Stimulated activated CD8-positive, alpha-beta memory T cell treated with anti-CD3 and anti-CD28 coated beads, Interleukin-4, amount 100 ng/mL, for 24 hours (primary cell): ENCODE data around the gene KRTAP9-1.
"Not testable (repeated sequence)": the region's sequence is repeated elsewhere in the genome, so short reads cannot be mapped to it uniquely, and the experiment has no call there.

Experiments used
- DNase-seq: peaks from one replicate; pipeline ENCODE4 v3.0.0-alpha.2; 2020; ENCODE audit warnings: low read depth

Gene KRTAP9-1

DNA sequence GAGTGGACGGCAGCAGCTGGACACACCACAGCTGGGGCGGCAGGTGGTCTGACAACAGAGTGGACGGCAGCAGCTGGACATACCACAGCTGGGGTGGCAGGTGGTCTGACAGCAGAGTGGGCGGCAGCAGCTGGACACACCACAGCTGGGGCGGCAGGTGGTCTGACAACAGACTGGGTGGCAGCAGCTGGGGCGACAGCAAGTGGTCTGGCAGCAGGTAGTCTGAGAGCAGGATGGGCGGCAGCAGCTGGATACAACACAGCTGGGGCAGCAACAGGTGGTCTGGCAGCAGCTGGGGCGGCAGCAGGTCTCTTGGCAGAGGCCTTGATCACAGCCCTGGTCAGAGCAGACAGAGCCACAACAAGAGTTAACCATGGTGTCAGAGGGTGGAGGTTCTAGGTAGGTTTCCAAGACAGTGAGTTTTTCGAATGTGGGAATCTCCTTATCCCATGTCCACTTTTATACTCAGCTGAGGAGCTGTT is 5.2 kb upstream of the KRTAP9-1 start, which contains the start of gene KRTAP4-1:
KRTAP4-1 (minus strand) TSS at position 432 of the 482 bp plus-strand sequence; CDS start at position 375, 57 bp downstream.
- no peak for DNase-seq

DNA sequence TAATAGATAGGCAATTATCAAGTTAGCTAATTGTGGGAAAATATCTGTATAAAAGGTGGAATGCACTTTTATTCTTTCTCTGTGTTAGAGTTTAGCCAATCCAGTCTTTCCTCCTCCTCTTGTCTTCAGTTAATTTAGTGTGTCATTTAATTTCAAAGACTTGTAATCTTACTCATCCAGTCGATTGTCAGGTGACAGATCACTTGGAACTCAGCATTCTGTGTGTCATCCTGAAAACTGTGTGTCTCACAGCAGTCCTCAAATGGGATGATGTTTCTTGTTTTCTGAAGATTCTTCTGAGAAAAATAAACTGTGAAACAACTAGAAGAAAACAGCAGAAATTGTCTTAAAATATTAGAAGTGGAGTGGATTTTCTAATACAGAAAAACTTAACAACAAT is 4.7 kb upstream of the KRTAP9-1 start:
- no peak for DNase-seq

DNA sequence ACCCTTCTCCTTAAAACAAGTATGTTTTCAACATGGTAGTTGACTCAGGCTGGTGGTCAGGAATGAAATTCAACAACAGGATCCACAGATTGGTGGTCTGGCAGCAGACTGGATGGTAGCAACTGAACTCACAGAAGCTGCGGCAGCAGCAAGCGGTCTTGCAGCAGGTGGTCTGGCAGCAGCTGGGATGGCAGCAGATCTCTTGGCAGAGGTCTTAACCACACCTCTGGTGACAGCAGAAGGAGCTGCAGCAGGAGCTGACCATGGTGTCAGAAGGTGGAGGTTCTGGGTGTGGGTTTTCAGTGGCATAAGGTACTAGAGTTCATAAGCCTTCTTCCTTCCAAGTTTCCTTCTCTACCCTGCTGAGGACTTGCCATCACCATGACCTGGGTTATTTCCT is 2.8 kb upstream of the KRTAP9-1 start:
- DNase-seq = no peak

DNA sequence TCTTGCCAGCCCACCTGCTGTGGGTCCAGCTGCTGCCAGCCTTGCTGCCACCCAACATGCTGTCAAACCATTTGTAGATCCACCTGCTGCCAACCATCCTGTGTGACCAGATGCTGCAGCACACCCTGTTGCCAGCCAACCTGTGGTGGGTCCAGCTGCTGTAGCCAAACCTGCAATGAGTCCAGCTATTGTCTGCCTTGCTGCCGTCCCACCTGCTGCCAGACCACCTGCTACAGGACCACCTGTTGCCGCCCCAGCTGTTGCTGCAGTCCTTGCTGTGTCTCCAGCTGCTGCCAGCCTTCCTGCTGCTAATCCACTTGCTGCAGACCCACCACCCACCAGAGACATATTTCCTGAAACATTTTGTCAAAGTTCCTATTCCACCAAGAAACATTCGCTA is 641 bp downstream of the KRTAP9-1 start:
- no peak for DNase-seq

DNA sequence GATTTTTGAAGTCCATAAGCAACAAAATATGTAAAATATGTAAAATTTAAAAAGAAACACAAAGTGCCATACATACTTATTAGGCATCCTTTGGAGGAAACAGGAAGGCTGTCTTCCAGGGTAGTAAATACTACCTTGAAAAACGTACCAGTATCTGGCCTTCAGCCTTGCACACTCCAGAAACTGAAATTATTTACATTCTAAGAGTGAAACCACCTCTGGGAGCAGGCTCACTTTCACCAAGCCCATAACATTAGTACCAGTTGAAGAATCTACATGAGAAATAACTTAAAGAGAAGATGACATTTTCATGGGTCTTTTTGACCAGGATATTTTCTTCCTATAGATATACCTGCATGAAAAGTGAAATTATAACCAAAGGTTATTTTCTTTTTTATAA is 6.4 kb downstream of the KRTAP9-1 start:
- no peak for DNase-seq

DNA sequence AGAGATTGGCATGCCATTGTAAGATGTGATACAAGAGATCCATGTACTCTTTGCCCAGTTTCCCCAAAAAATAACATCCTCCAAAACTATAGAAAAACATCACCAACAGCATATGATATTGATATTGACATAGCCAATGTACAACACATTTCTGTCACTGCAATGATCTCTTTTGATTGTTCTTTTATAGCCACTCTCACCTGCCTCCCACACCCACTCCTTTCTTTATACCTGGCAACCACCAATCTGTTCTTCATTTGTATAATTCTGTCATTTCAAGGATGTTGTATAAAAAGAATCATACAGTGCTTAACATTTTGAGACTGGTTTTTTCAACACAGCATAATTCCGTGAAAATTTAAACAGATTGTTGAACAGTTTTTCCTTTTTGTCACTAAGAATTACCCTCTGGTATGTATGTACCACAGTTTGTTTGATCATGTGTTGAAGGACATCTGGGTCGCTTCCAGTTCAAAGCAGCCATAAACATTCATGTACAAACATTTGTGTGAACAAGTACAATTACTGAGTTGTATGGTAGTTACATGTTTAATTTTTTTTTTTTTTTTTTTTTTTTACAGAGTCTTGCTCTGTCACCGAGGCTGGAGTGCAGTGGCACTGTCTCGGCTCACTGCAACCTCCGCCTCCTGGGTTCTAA is 9.9 kb downstream of the KRTAP9-1 start:
- no peak for DNase-seq

DNA sequence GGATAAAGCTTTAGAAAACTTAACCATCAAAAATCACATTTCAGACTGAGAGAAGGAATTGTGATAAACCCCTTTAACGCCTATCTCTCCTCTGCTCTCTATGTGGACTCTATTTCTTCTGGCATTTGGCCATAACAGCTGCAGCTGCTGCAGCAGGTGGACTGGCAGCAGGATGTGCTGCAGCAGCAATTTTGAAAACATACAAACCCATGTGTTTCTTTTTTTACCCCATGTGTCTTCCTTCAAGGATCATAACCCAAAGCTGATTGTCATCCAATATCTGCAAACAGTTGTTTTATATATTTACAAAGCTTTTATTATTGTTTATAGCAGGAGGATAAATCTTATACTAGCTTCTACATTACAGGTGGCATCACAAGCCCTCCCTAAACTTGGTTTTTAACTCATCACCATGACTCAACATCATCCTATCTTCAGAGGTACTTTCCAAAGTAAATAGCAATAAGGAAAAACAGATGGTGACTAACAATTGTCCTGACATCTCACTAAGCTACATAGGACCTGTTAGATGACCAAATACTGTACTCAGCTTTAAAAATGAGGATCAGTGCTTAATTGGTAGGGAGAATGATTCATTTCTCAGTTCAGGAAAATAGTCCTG is 22.3 kb downstream of the KRTAP9-1 start:
- no peak for DNase-seq

DNA sequence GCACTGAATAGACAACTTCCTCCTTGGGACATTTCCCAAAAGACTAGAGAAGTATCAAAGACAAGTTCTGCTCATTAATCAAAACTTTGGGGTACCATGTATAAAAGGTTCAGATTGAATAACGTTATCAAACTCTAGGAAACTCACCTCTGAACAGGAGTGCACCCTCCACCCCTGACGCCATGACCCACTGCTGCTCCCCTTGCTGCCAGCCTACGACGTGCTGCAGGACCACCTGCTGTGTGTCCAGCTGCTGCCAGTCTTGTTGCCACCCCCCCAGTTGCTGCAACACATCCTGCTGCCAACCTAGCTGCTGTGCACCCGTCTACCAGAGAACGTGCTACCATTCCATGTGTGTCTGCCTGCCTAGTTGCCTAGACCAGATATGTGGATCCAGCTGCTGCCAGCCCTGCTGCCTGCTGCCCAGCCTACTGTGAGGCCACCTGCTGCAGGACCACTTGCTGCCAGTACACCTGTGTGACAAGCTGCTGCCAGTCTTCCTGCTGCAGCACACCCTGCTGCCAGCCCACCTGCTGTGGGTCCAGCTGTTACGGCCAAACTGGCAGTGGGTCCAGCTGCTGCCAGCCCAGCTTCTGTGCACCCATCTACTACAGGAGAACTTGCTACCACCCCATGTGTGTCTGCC is 23.0 kb downstream of the KRTAP9-1 start:
- no peak for DNase-seq

DNA sequence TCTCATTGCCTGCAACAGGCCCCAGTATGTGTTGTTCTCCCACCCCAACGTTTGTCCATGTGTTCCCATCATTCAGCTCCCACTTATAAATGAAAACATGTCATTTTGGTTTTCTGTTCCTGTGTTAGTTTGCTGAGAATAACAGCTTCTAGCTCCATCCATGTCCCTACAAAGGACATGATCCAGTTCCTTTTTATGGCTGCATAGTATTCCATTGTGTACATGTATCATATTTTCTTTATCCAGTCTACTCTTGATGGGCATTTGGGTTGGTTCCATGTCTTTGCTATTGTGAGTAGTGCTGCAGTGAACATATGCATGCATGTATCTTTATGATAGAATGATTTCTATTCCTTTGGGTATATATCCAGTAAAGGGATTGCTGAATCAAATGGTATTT is 26.0 kb downstream of the KRTAP9-1 start:
- no peak for DNase-seq

DNA sequence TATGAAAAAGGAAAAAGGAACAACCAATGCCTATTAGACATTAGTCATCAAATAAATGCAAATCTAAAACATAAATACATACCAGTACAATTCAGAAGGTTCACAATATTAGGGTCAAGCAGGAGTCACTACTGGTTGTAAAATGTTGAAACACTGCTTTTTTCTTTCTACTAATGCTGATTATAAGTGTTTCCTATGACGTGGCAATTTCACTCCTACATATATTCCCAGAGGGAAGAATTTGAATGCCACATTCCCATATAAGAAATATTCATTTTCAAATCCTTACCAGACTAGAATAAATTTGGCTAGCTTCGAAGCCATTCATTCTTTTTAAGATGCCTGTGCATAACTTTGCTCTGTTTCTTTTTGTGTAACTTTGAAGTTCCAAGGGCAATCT is 34.1 kb downstream of the KRTAP9-1 start:
- no peak for DNase-seq

DNA sequence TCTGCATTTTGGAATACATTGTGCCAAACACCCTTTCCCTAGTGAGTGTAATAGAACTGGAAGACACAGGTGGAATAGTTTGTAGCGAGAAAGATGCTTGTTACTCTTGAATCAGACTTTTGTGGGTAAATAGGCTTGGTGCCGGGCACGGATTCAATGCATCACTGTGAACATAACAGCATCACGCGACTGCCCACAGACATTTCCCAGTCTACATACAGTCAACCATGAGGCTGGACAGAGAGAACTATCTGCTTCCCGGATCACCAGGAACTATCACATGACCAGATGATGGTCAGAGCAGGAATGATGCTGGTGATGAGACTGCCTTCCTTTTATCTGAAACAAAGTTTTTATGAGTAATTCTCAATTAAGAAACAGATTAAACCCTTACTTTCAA is 36.4 kb downstream of the KRTAP9-1 start:
- no peak for DNase-seq

DNA sequence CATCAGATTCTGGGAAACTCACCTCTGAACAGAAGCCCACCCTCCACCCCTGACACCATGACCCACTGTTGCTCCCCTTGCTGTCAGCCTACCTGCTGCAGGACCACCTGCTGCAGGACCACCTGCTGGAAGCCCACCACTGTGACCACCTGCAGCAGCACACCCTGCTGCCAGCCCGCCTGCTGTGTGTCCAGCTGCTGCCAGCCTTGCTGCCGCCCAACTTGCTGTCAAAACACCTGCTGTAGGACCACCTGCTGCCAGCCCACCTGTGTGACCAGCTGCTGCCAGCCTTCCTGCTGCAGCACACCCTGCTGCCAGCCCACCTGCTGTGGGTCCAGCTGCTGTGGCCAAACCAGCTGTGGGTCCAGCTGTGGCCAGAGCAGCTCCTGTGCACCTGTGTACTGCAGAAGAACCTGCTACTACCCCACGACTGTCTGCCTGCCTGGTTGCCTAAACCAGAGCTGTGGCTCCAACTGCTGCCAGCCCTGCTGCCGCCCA is 37.0 kb downstream of the KRTAP9-1 start, which contains the start of gene KRTAP9-2:
KRTAP9-2 (plus strand) TSS at position 51 of the 498 bp plus-strand sequence; CDS start at position 58, 7 bp downstream.
- DNase-seq = not testable (repeated sequence)

DNA sequence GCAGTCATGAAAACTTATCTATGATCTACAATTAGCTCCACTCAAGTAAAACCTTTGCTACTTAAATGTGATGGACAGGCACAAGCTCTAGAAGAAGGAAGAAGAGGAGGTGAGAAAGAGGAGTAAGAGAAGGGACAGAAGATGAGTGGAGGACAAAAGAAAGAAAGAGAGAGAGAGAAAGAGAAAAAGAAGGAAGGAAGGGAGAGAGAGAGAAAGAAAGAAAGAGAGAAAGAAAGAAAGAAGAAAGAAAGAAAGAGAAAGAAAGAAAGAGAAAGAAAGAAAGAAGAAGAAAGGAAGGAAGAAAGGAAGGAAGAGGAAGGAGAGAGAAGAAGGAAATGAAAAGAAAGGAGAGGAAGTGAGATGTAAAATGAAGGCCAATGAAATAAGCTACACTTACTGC is 40.4 kb downstream of the KRTAP9-1 start:
- DNase-seq = no peak

DNA sequence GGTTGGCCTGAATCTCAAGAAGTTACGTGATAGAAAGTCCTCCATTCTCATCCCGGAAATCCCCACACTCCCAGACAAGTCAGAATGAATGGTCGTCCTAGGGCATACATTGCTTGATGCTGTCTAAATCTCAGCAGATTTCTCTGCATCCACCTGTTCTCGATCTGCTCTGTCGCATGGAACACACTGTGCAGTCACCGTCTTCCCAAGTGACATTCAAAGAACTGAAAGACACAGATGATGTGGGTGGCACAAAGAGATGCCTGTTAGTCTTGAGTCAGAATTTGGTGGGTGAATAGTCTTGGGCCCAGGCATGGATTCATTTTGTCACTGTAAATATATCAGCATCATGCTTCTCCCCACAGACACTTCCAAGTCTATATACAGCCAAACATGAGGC is 42.0 kb downstream of the KRTAP9-1 start:
- no peak for DNase-seq

DNA sequence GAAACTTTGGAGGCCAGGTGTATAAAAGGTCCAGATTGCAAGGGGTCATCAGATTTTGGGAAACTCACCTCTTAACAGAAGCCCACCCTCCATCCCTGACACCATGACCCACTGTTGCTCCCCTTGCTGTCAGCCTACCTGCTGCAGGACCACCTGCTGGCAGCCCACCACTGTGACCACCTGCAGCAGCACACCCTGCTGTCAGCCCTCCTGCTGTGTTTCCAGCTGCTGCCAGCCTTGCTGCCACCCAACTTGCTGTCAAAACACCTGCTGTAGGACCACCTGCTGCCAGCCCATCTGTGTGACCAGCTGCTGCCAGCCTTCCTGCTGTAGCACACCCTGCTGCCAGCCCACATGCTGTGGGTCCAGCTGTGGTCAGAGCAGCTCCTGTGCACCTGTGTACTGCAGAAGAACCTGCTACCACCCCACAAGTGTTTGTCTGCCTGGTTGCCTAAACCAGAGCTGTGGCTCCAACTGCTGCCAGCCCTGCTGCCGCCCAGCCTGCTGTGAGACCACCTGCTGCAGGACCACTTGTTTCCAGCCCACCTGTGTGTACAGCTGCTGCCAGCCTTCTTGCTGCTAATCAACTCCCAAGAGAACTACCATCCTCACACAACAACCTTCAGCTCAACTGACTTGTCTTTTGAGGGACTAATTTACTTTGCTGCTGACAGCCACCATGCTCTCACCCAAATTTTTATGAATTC is 42.9 kb downstream of the KRTAP9-1 start, which contains the start of gene KRTAP9-3:
KRTAP9-3 (plus strand) TSS at position 51 of the 707 bp plus-strand sequence; CDS start at position 104, 53 bp downstream.
- not testable (repeated sequence) for DNase-seq

DNA sequence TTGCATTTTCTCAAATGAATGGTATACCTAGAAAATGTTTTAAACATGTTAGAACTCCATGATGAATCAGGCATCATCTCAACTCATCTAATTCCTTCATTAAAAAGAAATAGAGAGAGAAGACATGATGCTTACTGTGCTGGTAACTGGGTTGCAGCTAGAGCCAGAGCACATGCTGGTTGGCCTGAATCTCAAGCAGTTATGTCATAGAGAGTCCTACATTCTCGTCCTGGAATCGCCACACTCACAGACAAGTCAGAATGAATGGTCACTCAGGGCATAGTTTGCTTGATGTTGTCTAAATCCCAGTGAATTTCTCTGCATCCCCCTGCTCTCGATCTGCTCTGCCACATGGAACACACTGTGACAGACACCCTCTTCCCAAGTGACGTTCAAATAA is 47.4 kb downstream of the KRTAP9-1 start:
- DNase-seq = not testable (repeated sequence)

DNA sequence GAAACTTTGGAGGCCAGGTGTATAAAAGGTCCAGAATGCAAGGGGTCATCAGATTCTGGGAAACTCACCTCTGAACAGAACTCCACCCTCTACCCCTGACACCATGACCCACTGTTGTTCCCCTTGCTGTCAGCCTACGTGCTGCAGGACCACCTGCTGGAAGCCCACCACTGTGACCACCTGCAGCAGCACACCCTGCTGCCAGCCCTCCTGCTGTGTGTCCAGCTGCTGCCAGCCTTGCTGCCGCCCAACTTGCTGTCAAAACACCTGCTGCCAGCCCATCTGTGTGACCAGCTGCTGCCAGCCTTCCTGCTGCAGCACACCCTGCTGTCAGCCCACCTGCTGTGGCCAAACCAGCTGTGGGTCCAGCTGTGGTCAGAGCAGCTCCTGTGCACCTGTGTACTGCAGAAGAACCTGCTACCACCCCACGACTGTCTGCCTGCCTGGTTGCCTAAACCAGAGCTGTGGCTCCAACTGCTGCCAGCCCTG is 48.3 kb downstream of the KRTAP9-1 start, which contains the start of gene KRTAP9-8:
KRTAP9-8 (plus strand) TSS at position 51 of the 489 bp plus-strand sequence; CDS start at position 104, 53 bp downstream.
- DNase-seq = not testable (repeated sequence)
